GM20000 (cell line): ENCODE measurements around the gene KCNAB1.

Experiments used
- DNase-seq: peaks from one replicate; pipeline ENCODE4 v3.0.0; 2012; ENCODE audit warnings: low spot score
- CTCF ChIP-seq: IDR thresholded peaks from 2 replicates; pipeline ENCODE4 v1.5.1; 2012; ENCODE audit warnings: mild to moderate bottlenecking, control low read depth; ENCODE audit errors: extremely low read depth, missing control alignments

KCNAB1 gene

GRCh38 chr3:156388497-156389448 is 268.4 kb downstream of the KCNAB1 start:
- DNase-seq = no peak
- no peak for TF ChIP-seq CTCF

GRCh38 chr3:156389449-156389950 is 269.1 kb downstream of the KCNAB1 start:
- TF ChIP-seq CTCF = no peak

GRCh38 chr3:156390846-156391245 is 270.5 kb downstream of the KCNAB1 start:
- TF ChIP-seq CTCF = no peak
- DNase-seq = no peak

More at GRCh38 chr3:156389449-156389950, 269.1 kb downstream of the KCNAB1 start:
- DNase-seq = no peak

GRCh38 chr3:156395961-156396710 is 275.8 kb downstream of the KCNAB1 start:
- no peak for DNase-seq
- no peak for TF ChIP-seq CTCF

GRCh38 chr3:156396851-156397250 is 276.5 kb downstream of the KCNAB1 start:
- no peak for TF ChIP-seq CTCF
- no peak for DNase-seq

- TF ChIP-seq CTCF = no peak
These were observed 277.2 kb downstream of the KCNAB1 start for GRCh38 chr3:156397534-156397933.

GRCh38 chr3:156400062-156400461 is 279.7 kb downstream of the KCNAB1 start:
- DNase-seq = no peak
- TF ChIP-seq CTCF = no peak

More at GRCh38 chr3:156397534-156397933, 277.2 kb downstream of the KCNAB1 start:
- no peak for DNase-seq
